Naive thymus-derived CD4-positive, alpha-beta T cell (primary cell): Measurements from ENCODE around the gene ANGEL1. TPM values are rescaled to one million over a fixed set of nuclear protein-coding genes. Genes with fewer than 3 reads are reported as not detected.
A peak's percentile ranks its signal among the peaks of the same experiment; 100 is the strongest.

Source experiments
- ATAC-seq: fragments of 150-1000 bp; cut with Tn5 transposase; 2 replicates; pipeline ENCODE4 v1.10.0; 2021; ENCODE audit warnings: mild to moderate bottlenecking, moderate library complexity
- CTCF ChIA-PET: fragments of 350-600 bp; sonication (Branson Sonifier 250); formaldehyde crosslinking; loops from one replicate; lab custom pipeline; 2021; ENCODE audit warnings: antibody characterized with exemption; lab: Charles Lee
- POLR2A ChIA-PET: fragments of 350-600 bp; sonication (Branson Sonifier 250); formaldehyde crosslinking; loops from one replicate; lab custom pipeline; 2021; ENCODE audit warnings: antibody characterized with exemption, inconsistent platforms; lab: Charles Lee
- DNase-seq, 9 donors: peaks; one replicate each; pipeline versions ENCODE4 v3.0.0 to v3.0.0-alpha.2; 2020 to 2022; ENCODE audit warnings: mixed read lengths in 1 of 9
- H3K27ac ChIP-seq: one replicate; pipeline ENCODE4 v1.7.0; 2013; ENCODE audit warnings: mild to moderate bottlenecking, low read depth, low read length, moderate library complexity
- H3K27me3 ChIP-seq, 2 donors: one replicate each; pipeline ENCODE4 v1.7.0; 2013; ENCODE audit warnings: low read length in 2 of 2, mild to moderate bottlenecking in 2 of 2, moderate library complexity in 2 of 2; ENCODE audit not compliant: control insufficient read depth in 2 of 2, insufficient read depth in 2 of 2
- H3K36me3 ChIP-seq, 3 experiments: 1 replicate in 2 of 3; 2 replicates in 1 of 3; pipeline ENCODE4 v1.7.0; 2013; ENCODE audit warnings: low read length in 3 of 3, mild to moderate bottlenecking in 3 of 3, moderate library complexity in 1 of 3; ENCODE audit not compliant: insufficient read depth in 3 of 3, control insufficient read depth in 2 of 3
- H3K4me1 ChIP-seq, 2 donors: one replicate each; pipeline ENCODE4 v1.7.0; 2013; ENCODE audit warnings: low read length in 2 of 2, mild to moderate bottlenecking in 2 of 2, moderate library complexity in 1 of 2; ENCODE audit not compliant: control insufficient read depth in 2 of 2, insufficient read depth in 2 of 2
- H3K4me3 ChIP-seq: 2 replicates; pipeline ENCODE4 v1.7.0; 2013; ENCODE audit warnings: mild to moderate bottlenecking, low read length
- H3K9me3 ChIP-seq, 3 experiments: 1 replicate in 2 of 3; 2 replicates in 1 of 3; pipeline ENCODE4 v1.7.0; 2013; ENCODE audit warnings: low read length in 3 of 3; ENCODE audit not compliant: control insufficient read depth in 2 of 3
- H3K27ac Mint-ChIP-seq, 9 donors: one replicate each; pipeline ENCODE4 v1.8.0; 2020 to 2022; ENCODE audit warnings: mixed read lengths in 9 of 9, mild to moderate bottlenecking in 8 of 9, moderate library complexity in 5 of 9, inconsistent platforms in 2 of 9
- H3K27me3 Mint-ChIP-seq, 5 donors: one replicate each; pipeline ENCODE4 v1.8.0; 2021 to 2022; ENCODE audit warnings: mixed read lengths in 5 of 5, mild to moderate bottlenecking in 1 of 5
- H3K36me3 Mint-ChIP-seq, 5 donors: one replicate each; pipeline ENCODE4 v1.8.0; 2020 to 2022; ENCODE audit warnings: mixed read lengths in 5 of 5, mild to moderate bottlenecking in 3 of 5, inconsistent platforms in 1 of 5
- H3K4me1 Mint-ChIP-seq, 7 donors: one replicate each; pipeline ENCODE4 v1.8.0; 2020 to 2022; ENCODE audit warnings: mixed read lengths in 7 of 7, mild to moderate bottlenecking in 3 of 7, inconsistent platforms in 1 of 7
- H3K4me3 Mint-ChIP-seq, 10 donors: one replicate each; pipeline ENCODE4 v1.8.0; 2020 to 2022; ENCODE audit warnings: mild to moderate bottlenecking in 10 of 10, mixed read lengths in 10 of 10, moderate library complexity in 6 of 10, inconsistent platforms in 2 of 10
- H3K9me3 Mint-ChIP-seq, 11 donors: one replicate each; pipeline ENCODE4 v1.8.0; 2020 to 2022; ENCODE audit warnings: mixed read lengths in 11 of 11, mild to moderate bottlenecking in 4 of 11, inconsistent platforms in 1 of 11, moderate library complexity in 1 of 11
- intact Hi-C, 2 donors: fragments of 100-400 bp; cut with micrococcal nuclease; formaldehyde crosslinking; loops; one replicate each; pipeline ENCODE4 v1.15.1; 2023
- polyA plus RNA-seq, 2 donors: library from polyadenylated mRNA; unstranded; fragments of 300-500 nt; fragmentation: Illumina TruSeq; gene quantifications; one replicate each; pipeline ENCODE4 v1.2.3, GENCODE V29; 2021
- total RNA-seq, 6 experiments: library from RNA in 5 of 6; stranded (reverse) in 5 of 6; gene quantifications; 1 replicate in 5 of 6; 2 replicates in 1 of 6; pipeline ENCODE4 v1.2.3 and lab custom pipeline; 2021 to 2026

The ANGEL1 gene
- total and polyA plus RNA-seq, 7 experiments from 2014 or later: 14.5 to 37.6 (median 28.3) TPM

DNA sequence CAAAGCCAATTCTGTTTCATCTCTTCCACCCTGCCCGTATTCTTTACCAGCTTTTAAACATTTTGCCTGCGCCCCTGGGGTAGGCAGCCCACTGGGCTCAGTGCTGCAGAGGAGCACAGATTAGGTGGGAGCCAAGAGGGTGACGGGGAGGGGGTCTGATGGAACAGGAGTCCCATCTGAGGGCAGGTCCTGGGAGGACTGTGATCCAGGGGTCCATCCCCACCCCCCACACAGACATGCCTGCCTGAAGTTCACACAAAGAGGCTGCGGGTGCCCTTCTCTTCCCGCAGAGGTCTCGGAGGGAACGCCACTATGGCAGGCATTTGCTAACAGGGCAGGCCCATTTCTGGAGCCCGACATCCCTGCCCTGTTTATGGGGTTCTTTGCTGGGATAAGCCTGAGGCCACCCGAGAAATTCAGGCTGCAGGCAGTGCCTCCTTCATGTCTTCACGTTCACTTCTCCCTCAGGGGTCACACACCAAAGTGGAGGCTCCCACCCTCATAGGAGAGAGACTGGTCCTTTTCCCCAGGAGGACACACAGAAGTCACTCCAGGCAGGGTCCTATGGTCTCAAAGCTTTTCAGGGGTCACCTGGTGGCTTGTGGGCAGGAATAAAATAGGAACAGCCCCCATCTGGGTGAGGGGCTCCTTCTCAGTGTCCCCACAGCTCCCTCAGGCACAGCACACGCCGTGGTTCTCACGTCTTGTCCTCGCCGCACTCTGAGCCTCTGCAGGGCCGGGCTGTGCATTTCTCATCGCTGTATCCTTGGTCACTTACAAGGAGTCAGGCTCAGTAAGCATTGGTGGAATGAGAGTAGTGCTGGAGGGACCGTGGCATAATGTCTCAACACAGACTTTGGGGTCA lies 38.5 kb downstream of the ANGEL1 start:
- H3K9me3 Mint-ChIP-seq: no peaks in the 10 kb centered on the region
- Histone ChIP-seq H3K4me1 (peaks cover under 1 to 1% of the 10 kb centered on the region in 2 donors), H3K27ac (no peak overlapping the region), H3K9me3 (no peaks in the 10 kb centered on the region), H3K36me3 (no peaks in the 10 kb centered on the region), H3K27me3 (no peaks in the 10 kb centered on the region), H3K4me3 (no peak overlapping the region)
- H3K27me3 Mint-ChIP-seq: no peaks in the 10 kb centered on the region
- no peak for ATAC-seq
- H3K36me3 Mint-ChIP-seq: peaks cover 0 to 2% (median 0%) of the 10 kb centered on the region in 5 donors
- ChIA-PET POLR2A (no interaction called here), CTCF (interaction anchor here (0.6 kb wide), 1 partner anchor 38 kb away, joined by 3 read pairs; no protein-coding TSS in a partner anchor)
- H3K4me3 Mint-ChIP-seq: no peak overlapping the region
- H3K4me1 Mint-ChIP-seq: peaks cover 0 to 17% (median 4%) of the 10 kb centered on the region in 7 donors
- intact Hi-C loops: no loop called here
- H3K27ac Mint-ChIP-seq: peak overlapping the region in 1 of 9 donors; percentile 7
- DNase-seq: no peak

DNA sequence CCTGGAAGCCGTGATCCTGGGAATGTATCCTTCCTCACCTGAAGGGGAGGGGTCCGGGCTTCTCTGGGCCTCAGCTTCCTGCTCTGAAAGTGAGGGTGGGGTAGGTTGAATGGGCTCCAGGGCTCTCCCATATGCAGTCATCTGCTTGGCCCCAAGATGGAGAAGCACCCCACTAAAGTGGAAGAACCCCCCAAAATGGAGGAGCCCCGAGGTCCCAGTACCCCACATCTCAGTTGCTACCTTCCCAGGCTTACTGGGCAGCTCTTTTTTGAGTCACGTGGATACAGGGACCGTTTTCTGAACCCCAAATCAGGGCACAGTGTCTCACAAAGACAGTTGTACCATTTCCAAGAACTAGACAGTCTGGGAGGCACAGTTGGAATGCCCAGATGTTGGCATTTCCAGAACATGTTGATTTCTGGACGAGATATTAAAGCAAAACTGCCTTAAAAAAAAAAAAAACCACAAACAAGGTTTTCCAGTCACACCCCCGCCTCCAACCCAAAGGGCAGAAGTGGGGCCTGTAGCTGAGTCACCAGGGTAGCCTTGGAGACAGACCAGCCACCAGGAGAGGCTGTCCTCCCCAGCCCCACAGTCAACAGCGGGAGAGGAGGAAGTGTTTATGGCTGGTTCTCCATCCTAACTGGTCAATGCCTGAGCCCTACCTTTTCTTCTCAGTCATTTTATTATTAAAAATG lies 39.3 kb downstream of the ANGEL1 start:
- intact Hi-C loops: no loop called here
- Histone ChIP-seq H3K27ac (no peak overlapping the region), H3K4me3 (no peak overlapping the region), H3K36me3 (no peaks in the 10 kb centered on the region), H3K9me3 (no peaks in the 10 kb centered on the region), H3K4me1 (peaks cover 8 to 9% of the 10 kb centered on the region in 2 donors), H3K27me3 (no peaks in the 10 kb centered on the region)
- no peaks in the 10 kb centered on the region for H3K27me3 Mint-ChIP-seq
- ChIA-PET CTCF (no interaction called here), POLR2A (no interaction called here)
- ATAC-seq (peak; percentile 82), DNase-seq (peak in 1 of 9 donors; percentile 47)
- H3K27ac Mint-ChIP-seq: no peak overlapping the region
- H3K4me1 Mint-ChIP-seq: peaks cover 0 to 26% (median 2%) of the 10 kb centered on the region in 7 donors
- no peaks in the 10 kb centered on the region for H3K36me3 Mint-ChIP-seq
- no peak overlapping the region for H3K4me3 Mint-ChIP-seq
- H3K9me3 Mint-ChIP-seq: no peaks in the 10 kb centered on the region

- Mint-ChIP-seq H3K27ac (peak overlapping the region in 1 of 9 donors; percentile 2), H3K27me3 (no peaks in the 10 kb centered on the region), H3K4me1 (peaks cover 0 to 31% (median 6%) of the 10 kb centered on the region in 7 donors), H3K4me3 (no peak overlapping the region), H3K9me3 (no peaks in the 10 kb centered on the region), H3K36me3 (no peaks in the 10 kb centered on the region)
- intact Hi-C loops: no loop called here
- POLR2A ChIA-PET: no interaction called here
- Histone ChIP-seq H3K4me1 (peaks cover 8 to 16% of the 10 kb centered on the region in 2 donors), H3K27me3 (no peaks in the 10 kb centered on the region), H3K27ac (no peak overlapping the region), H3K4me3 (no peak overlapping the region), H3K36me3 (no peaks in the 10 kb centered on the region), H3K9me3 (no peaks in the 10 kb centered on the region)
- ATAC-seq (no peak), DNase-seq (peak in 1 of 9 donors; percentile 16)
- CTCF ChIA-PET: no interaction called here
Measured at GRCh38 chr14:76772300-76773187, 40.1 kb downstream of the ANGEL1 start.

- DNase-seq (no peak), ATAC-seq (no peak)
- no peaks in the 10 kb centered on the region for H3K36me3 ChIP-seq
- POLR2A ChIA-PET: no interaction called here
- H3K9me3 ChIP-seq: no peaks in the 10 kb centered on the region
- no peak overlapping the region for H3K4me3 ChIP-seq
- H3K27ac ChIP-seq: no peak overlapping the region
- Mint-ChIP-seq H3K4me1 (peaks cover 0 to 31% (median 6%) of the 10 kb centered on the region in 7 donors), H3K36me3 (no peaks in the 10 kb centered on the region), H3K27ac (no peak overlapping the region), H3K27me3 (peaks cover 0 to under 1% (median 0%) of the 10 kb centered on the region in 5 donors), H3K9me3 (no peaks in the 10 kb centered on the region), H3K4me3 (no peak overlapping the region)
- intact Hi-C loops: no loop called here
- H3K4me1 ChIP-seq: peaks cover 8 to 16% of the 10 kb centered on the region in 2 donors
- no peaks in the 10 kb centered on the region for H3K27me3 ChIP-seq
- CTCF ChIA-PET: no interaction called here
Measured at GRCh38 chr14:76771437-76771980, 41.2 kb downstream of the ANGEL1 start.

GRCh38 chr14:76770521-76771436 lies 41.9 kb downstream of the ANGEL1 start:
- ChIA-PET POLR2A (no interaction called here), CTCF (no interaction called here)
- Mint-ChIP-seq H3K27ac (no peak overlapping the region), H3K36me3 (no peaks in the 10 kb centered on the region), H3K9me3 (no peaks in the 10 kb centered on the region), H3K4me3 (no peak overlapping the region), H3K27me3 (peaks cover 0 to 4% (median 0%) of the 10 kb centered on the region in 5 donors), H3K4me1 (peaks cover 0 to 31% (median 6%) of the 10 kb centered on the region in 7 donors)
- no peaks in the 10 kb centered on the region for H3K36me3 ChIP-seq
- H3K4me1 ChIP-seq: peaks cover 8 to 16% of the 10 kb centered on the region in 2 donors
- no peak overlapping the region for H3K4me3 ChIP-seq
- H3K27ac ChIP-seq: no peak overlapping the region
- H3K27me3 ChIP-seq: no peaks in the 10 kb centered on the region
- no peaks in the 10 kb centered on the region for H3K9me3 ChIP-seq
- intact Hi-C loops: no loop called here
- ATAC-seq (no peak), DNase-seq (peak in 1 of 9 donors; percentile 8)
